Endodermal cell (in vitro differentiated cells): ENCODE results near the gene CD247. TPM values are rescaled to one million over a fixed set of nuclear protein-coding genes. Genes with fewer than 3 reads are reported as not detected.
A peak's percentile ranks its signal among the peaks of the same experiment; 100 is the strongest.

Experiments
- DNase-seq: peaks from one replicate; pipeline ENCODE4 v3.0.0-alpha.2; 2017
- H3K27ac ChIP-seq: 2 replicates; pipeline ENCODE4 v1.5.1; 2013; ENCODE audit warnings: mild to moderate bottlenecking, low read depth, low read length, moderate library complexity
- H3K27me3 ChIP-seq: 2 replicates; pipeline ENCODE4 v1.6.1; 2013; ENCODE audit warnings: mild to moderate bottlenecking, low read length, moderate library complexity; ENCODE audit not compliant: insufficient read depth, control insufficient read depth, poor library complexity, severe bottlenecking
- H3K36me3 ChIP-seq: 2 replicates; pipeline ENCODE4 v1.7.0; 2013; ENCODE audit warnings: mild to moderate bottlenecking, low read length, moderate library complexity; ENCODE audit not compliant: control insufficient read depth, insufficient read depth
- H3K4me1 ChIP-seq: one replicate; pipeline ENCODE4 v1.7.0; 2013; ENCODE audit warnings: low read length; ENCODE audit not compliant: control insufficient read depth, insufficient read depth
- H3K4me3 ChIP-seq: 2 replicates; pipeline ENCODE4 v1.5.1; 2013; ENCODE audit warnings: mild to moderate bottlenecking, low read length, moderate library complexity
- H3K9ac ChIP-seq: 2 replicates; pipeline ENCODE4 v1.6.1; 2013; ENCODE audit warnings: mild to moderate bottlenecking, low read length, moderate library complexity; ENCODE audit not compliant: poor library complexity, severe bottlenecking; ENCODE audit errors: extremely low read depth
- H3K9me3 ChIP-seq: 2 replicates; pipeline ENCODE4 v1.6.1; 2013; ENCODE audit warnings: mild to moderate bottlenecking, low read length, moderate library complexity; ENCODE audit not compliant: control insufficient read depth
- H3K27ac Mint-ChIP-seq: 2 replicates; pipeline ENCODE4 v1.8.0; 2020; ENCODE audit warnings: mixed read lengths
- H3K27me3 Mint-ChIP-seq: 2 replicates; pipeline ENCODE4 v1.8.0; 2021; ENCODE audit warnings: mild to moderate bottlenecking, mixed read lengths; ENCODE audit not compliant: insufficient read depth
- H3K36me3 Mint-ChIP-seq: 2 replicates; pipeline ENCODE4 v1.8.0; 2020; ENCODE audit warnings: low read depth, mixed read lengths
- H3K4me1 Mint-ChIP-seq: 2 replicates; pipeline ENCODE4 v1.8.0; 2020; ENCODE audit warnings: mixed read lengths
- H3K4me3 Mint-ChIP-seq: 2 replicates; pipeline ENCODE4 v1.8.0; 2020; ENCODE audit warnings: mild to moderate bottlenecking, moderate library complexity, mixed read lengths
- H3K9me3 Mint-ChIP-seq: 2 replicates; pipeline ENCODE4 v1.8.0; 2020; ENCODE audit warnings: mild to moderate bottlenecking, mixed read lengths
- WGBS, 2 experiments: methylation state at CpG; one replicate each; pipeline versions ENCODE4 v1.1.5 to v1.1.7; 2013; ENCODE audit warnings: missing lambda C conversion rate in 2 of 2, mixed read lengths in 1 of 2; ENCODE audit not compliant: insufficient coverage in 1 of 2, insufficient read length in 1 of 2; 5-methylcytosine and 5-hydroxymethylcytosine counted together
- total RNA-seq, 2 donors: library from RNA; stranded (reverse); fragmentation: NEBNext Ultra II Directional in 1 of 2; extraction: Animal tissue kit (Norgen Biotek cat#: 25700) in 1 of 2; gene quantifications; 2 replicates in 1 of 2; 3 replicates in 1 of 2; pipeline ENCODE4 v1.2.1, GENCODE V29; 2021
- TF ChIP-seq, protein P1 (sequence below): fragments of 200-600 bp; sonication (generic); conservative IDR thresholded peaks from 2 replicates; pipeline ENCODE4 v1.5.0; 2021; ENCODE audit warnings: antibody characterized with exemption, mild to moderate bottlenecking

The CD247 gene
- total RNA-seq, 2 donors from 2014 or later = 0.46 to 0.55 TPM

DNA sequence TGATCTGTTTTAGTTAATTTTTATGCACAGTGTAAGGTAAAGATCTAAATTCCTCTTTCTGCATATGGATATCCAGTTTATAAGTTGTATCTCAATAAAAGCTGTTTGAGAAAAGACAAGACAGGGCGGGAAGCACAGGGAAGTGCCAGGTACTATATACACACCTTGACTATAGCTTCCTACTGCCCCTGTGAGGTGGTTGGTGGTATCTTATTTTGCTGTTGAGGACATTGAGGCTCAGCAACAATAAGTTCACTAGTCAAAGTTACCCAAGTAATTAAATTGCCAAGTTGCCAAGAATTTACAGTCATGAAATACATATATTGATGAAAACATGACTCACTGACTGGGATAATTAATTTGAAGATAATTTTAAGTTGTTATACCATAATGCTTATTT, 109.1 kb downstream of the CD247 start:
- H3K9me3 Mint-ChIP-seq = no peaks in the 10 kb centered on the region
- H3K4me3 Mint-ChIP-seq = no peak overlapping the region
- TF ChIP-seq, protein P1, sequence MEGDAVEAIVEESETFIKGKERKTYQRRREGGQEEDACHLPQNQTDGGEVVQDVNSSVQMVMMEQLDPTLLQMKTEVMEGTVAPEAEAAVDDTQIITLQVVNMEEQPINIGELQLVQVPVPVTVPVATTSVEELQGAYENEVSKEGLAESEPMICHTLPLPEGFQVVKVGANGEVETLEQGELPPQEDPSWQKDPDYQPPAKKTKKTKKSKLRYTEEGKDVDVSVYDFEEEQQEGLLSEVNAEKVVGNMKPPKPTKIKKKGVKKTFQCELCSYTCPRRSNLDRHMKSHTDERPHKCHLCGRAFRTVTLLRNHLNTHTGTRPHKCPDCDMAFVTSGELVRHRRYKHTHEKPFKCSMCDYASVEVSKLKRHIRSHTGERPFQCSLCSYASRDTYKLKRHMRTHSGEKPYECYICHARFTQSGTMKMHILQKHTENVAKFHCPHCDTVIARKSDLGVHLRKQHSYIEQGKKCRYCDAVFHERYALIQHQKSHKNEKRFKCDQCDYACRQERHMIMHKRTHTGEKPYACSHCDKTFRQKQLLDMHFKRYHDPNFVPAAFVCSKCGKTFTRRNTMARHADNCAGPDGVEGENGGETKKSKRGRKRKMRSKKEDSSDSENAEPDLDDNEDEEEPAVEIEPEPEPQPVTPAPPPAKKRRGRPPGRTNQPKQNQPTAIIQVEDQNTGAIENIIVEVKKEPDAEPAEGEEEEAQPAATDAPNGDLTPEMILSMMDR = peak; percentile 72
- H3K27ac Mint-ChIP-seq = no peak overlapping the region
- no peak overlapping the region for H3K27ac ChIP-seq
- 100% methylated on average over 1 of the region's 1 CpG; no CpG with 5 or more reads in 1 of the 2 experiments for WGBS, 2 experiments
- H3K4me3 ChIP-seq = no peak overlapping the region
- H3K36me3 ChIP-seq = peaks cover 54% of the 10 kb centered on the region
- H3K9me3 ChIP-seq = no peaks in the 10 kb centered on the region
- H3K36me3 Mint-ChIP-seq = peaks cover 48% of the 10 kb centered on the region
- no peak for DNase-seq
- H3K27me3 Mint-ChIP-seq = no peaks in the 10 kb centered on the region
- H3K27me3 ChIP-seq = no peaks in the 10 kb centered on the region
- H3K9ac ChIP-seq = no peak overlapping the region
- no peaks in the 10 kb centered on the region for H3K4me1 ChIP-seq
- no peaks in the 10 kb centered on the region for H3K4me1 Mint-ChIP-seq

DNA sequence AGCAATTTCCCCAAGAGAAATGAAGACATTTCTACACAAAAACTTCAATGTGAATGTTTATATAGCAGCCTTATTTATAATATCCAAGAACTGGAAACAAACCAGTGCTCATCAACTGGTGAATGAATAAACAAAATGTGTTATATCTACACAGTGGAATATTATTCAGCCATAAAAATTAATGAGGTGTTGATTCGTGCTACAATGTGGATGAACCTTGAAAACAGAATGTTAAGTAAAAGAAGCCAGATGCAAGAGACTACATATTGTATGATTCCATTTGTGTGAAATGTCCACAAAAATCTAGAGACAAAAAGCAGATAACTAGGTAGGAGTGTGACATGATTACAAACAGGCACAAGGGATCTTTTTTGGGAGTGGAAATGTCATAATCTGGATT, 110.0 kb downstream of the CD247 start:
- WGBS, 2 experiments = 91% methylated on average over 1 of the region's 1 CpG; no CpG with 5 or more reads in 1 of the 2 experiments
- DNase-seq = no peak
- H3K27me3 Mint-ChIP-seq = no peaks in the 10 kb centered on the region
- H3K27me3 ChIP-seq = no peaks in the 10 kb centered on the region
- H3K9ac ChIP-seq = no peak overlapping the region
- peaks cover 48% of the 10 kb centered on the region for H3K36me3 Mint-ChIP-seq
- H3K27ac Mint-ChIP-seq = no peak overlapping the region
- H3K4me1 Mint-ChIP-seq = no peaks in the 10 kb centered on the region
- H3K27ac ChIP-seq = no peak overlapping the region
- peaks cover 56% of the 10 kb centered on the region for H3K36me3 ChIP-seq
- H3K4me3 Mint-ChIP-seq = no peak overlapping the region
- no peaks in the 10 kb centered on the region for H3K4me1 ChIP-seq
- no peaks in the 10 kb centered on the region for H3K9me3 ChIP-seq
- H3K9me3 Mint-ChIP-seq = no peaks in the 10 kb centered on the region
- H3K4me3 ChIP-seq = no peak overlapping the region
- TF ChIP-seq, protein P1 = no peak

DNA sequence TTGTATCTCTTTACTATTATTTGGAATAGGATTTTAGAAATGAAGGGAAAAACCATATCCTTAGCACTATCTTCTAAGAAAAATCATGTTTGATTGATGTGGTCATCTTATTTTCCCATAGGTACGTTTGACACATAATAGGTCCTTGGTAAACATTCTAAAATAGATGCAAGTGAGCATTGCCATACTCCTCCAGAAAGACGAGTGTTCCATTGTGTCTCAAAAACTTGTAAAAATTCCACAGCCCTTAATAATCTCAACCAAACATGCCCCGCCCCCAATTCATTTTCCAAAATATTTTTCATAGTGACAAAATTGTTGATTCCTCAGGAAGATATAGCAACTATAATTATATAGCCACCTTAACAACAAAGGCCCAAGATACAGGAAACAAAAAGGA, 113.4 kb downstream of the CD247 start:
- H3K4me3 Mint-ChIP-seq = no peak overlapping the region
- H3K27me3 Mint-ChIP-seq = no peaks in the 10 kb centered on the region
- Histone ChIP-seq H3K4me3 (no peak overlapping the region), H3K9me3 (no peaks in the 10 kb centered on the region), H3K27ac (no peak overlapping the region), H3K27me3 (no peaks in the 10 kb centered on the region), H3K4me1 (no peaks in the 10 kb centered on the region), H3K9ac (no peak overlapping the region), H3K36me3 (peaks cover 55% of the 10 kb centered on the region)
- H3K27ac Mint-ChIP-seq = no peak overlapping the region
- TF ChIP-seq, protein P1 = no peak
- H3K9me3 Mint-ChIP-seq = no peaks in the 10 kb centered on the region
- no peaks in the 10 kb centered on the region for H3K4me1 Mint-ChIP-seq
- DNase-seq = no peak
- peaks cover 41% of the 10 kb centered on the region for H3K36me3 Mint-ChIP-seq
- 79 to 92% methylated on average over 2 to 3 of the region's 3 CpGs for WGBS, 2 experiments
